Measurements from ENCODE around the gene SH3YL1. TPM values are rescaled to one million over a fixed set of nuclear protein-coding genes. Genes with fewer than 3 reads are reported as not detected.

Gene SH3YL1
- total and polyA plus RNA-seq, 9 donors = 35.3 to 117 (median 53.1) TPM

DNA sequence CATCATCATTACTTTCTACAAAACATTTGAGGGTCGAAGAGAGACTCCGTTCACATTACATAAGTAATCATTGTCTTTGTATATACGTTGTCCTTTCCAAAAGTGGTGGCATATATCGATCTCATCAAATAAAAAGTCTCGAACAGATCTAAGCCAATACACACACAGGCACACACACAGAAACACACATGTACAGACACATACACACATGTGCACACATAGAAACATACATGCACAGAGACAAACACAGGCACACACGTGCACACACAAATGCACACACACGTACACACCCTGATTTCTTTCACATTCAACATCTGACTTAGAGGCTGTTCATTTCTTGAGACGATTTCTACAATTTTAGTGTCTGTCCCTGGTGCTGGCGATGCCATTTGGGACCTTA is 41.5 kb upstream of the SH3YL1 start:
- Histone ChIP-seq H3K27me3 (no peaks in the 10 kb centered on the region), H3K36me3 (no peaks in the 10 kb centered on the region), H3K9me3 (no peaks in the 10 kb centered on the region), H3K4me1 (ENCODE audit: insufficient read depth) (no peaks in the 10 kb centered on the region), H3K27ac (no peak overlapping the region), H3K4me3 (no peak overlapping the region)
- TF ChIP-seq EP300 (IDR thresholded peaks at IDR 0.05) (no peak), POLR2A (IDR thresholded peaks at IDR 0.05) (no peak)
- 82 to 89% (median 88%) methylated on average over 9 of the region's 9 CpGs for WGBS, 3 donors
- DNase-seq = no peak
- intact Hi-C loops (cut with DNase I) = no loop called here

DNA sequence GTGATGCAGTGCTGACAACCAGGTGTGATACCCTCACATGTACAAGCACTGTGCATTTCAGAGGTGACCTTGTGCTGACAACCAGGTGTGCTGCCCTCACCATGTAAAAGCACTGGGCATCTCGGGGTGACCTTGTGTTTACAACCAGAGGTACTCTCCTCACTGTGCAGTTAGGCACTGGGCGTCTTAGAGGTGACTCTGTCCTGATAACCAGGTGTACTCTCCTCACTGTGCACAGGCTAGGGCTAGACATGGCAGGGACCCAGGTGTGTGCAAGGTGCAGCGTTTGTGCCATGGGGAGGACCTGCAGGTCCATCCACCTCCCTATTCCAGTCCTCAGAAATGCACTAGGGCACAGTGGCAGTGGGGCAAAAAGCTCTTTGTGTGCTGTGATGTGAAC is 32.5 kb upstream of the SH3YL1 start:
- H3K27ac ChIP-seq = no peak overlapping the region
- 69 to 79% (median 75%) methylated on average over 3 of the region's 3 CpGs for WGBS, 3 donors
- H3K4me3 ChIP-seq = no peak overlapping the region
- no peaks in the 10 kb centered on the region for H3K9me3 ChIP-seq
- no peaks in the 10 kb centered on the region for H3K27me3 ChIP-seq
- TF ChIP-seq EP300 (IDR thresholded peaks at IDR 0.05) (no peak), POLR2A (IDR thresholded peaks at IDR 0.05) (no peak)
- TF ChIP-seq, protein P1, sequence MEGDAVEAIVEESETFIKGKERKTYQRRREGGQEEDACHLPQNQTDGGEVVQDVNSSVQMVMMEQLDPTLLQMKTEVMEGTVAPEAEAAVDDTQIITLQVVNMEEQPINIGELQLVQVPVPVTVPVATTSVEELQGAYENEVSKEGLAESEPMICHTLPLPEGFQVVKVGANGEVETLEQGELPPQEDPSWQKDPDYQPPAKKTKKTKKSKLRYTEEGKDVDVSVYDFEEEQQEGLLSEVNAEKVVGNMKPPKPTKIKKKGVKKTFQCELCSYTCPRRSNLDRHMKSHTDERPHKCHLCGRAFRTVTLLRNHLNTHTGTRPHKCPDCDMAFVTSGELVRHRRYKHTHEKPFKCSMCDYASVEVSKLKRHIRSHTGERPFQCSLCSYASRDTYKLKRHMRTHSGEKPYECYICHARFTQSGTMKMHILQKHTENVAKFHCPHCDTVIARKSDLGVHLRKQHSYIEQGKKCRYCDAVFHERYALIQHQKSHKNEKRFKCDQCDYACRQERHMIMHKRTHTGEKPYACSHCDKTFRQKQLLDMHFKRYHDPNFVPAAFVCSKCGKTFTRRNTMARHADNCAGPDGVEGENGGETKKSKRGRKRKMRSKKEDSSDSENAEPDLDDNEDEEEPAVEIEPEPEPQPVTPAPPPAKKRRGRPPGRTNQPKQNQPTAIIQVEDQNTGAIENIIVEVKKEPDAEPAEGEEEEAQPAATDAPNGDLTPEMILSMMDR (IDR thresholded peaks at IDR 0.05) = no peak
- no peaks in the 10 kb centered on the region for H3K36me3 ChIP-seq
- DNase-seq = no peak
- intact Hi-C loops (cut with DNase I) = no loop called here
- no peaks in the 10 kb centered on the region for H3K4me1 ChIP-seq (ENCODE audit: insufficient read depth)

DNA sequence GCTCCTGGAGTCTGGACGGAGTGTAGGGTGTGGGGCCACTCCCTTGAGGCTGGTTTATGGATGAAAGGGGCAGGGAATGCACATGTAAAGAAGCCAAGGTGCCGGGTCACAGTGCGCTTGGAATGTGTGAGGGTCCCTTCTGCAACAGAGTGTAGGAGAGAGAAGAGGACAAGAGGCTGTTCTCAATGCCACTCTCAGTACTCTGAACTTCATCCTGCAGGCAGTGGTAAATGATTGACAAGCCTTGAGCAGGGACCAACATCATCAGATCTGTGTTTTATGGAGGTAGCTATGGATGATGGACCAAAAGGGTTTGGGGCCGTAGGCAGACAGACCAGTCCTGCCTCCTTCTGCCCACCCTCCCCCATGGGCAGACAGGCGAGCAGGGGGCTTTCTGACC is 31.3 kb upstream of the SH3YL1 start:
- Histone ChIP-seq H3K4me3 (no peak overlapping the region), H3K36me3 (no peaks in the 10 kb centered on the region), H3K4me1 (ENCODE audit: insufficient read depth) (no peaks in the 10 kb centered on the region), H3K27ac (no peak overlapping the region), H3K9me3 (no peaks in the 10 kb centered on the region), H3K27me3 (no peaks in the 10 kb centered on the region)
- DNase-seq = no peak
- 80 to 83% (median 81%) methylated on average over 5 of the region's 5 CpGs for WGBS, 3 donors
- TF ChIP-seq EP300 (IDR thresholded peaks at IDR 0.05) = no peak
- TF ChIP-seq, protein P1 (IDR thresholded peaks at IDR 0.05) = no peak
- no peak for TF ChIP-seq POLR2A (IDR thresholded peaks at IDR 0.05)
- intact Hi-C loops (cut with DNase I) = no loop called here

DNA sequence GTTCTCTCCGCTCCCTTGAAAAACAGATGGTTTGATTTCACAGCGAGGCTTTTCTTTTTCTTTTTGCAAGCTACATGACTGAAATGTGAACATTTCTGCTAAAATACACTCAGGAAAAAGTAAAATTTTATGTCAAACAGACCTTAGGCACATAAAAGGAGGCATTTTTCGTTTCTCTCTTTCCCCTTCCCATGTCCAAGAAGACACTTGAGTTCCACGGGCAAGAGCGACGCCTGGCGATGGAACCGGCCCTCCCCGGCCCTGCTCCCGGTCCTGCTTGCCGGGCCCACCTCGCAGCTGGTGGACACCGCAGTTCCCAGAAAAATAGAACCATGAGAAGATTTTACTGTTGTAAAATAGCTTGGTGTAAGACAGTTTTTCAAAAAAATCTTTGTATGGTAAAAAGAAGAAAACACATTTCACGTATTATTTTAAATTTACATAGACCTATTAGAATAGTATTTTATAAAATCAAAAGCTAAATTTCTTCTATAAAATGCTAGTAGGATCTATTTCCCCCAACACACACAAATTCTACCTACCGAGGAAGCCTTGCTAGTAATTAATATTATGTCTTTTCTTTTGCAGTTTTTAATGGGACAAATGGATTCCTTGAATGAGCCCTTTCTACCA is 26.4 kb upstream of the SH3YL1 start:
- DNase-seq = peak; percentile 83 to 92 (median 86)
- 5 to 7% (median 5%) methylated on average over 15 of the region's 15 CpGs for WGBS, 3 donors
- peak overlapping the region; percentile 17 to 75 for H3K27ac ChIP-seq
- peak overlapping the region; percentile 62 for H3K4me3 ChIP-seq
- peaks cover 9% of the 10 kb centered on the region for H3K4me1 ChIP-seq (ENCODE audit: insufficient read depth)
- no peak for TF ChIP-seq EP300 (IDR thresholded peaks at IDR 0.05)
- TF ChIP-seq, protein P1 (IDR thresholded peaks at IDR 0.05) = peak; percentile 29 to 73 (median 64)
- H3K9me3 ChIP-seq = no peaks in the 10 kb centered on the region
- H3K27me3 ChIP-seq = no peaks in the 10 kb centered on the region
- no peaks in the 10 kb centered on the region for H3K36me3 ChIP-seq
- intact Hi-C loops (cut with DNase I) = no loop called here

DNA sequence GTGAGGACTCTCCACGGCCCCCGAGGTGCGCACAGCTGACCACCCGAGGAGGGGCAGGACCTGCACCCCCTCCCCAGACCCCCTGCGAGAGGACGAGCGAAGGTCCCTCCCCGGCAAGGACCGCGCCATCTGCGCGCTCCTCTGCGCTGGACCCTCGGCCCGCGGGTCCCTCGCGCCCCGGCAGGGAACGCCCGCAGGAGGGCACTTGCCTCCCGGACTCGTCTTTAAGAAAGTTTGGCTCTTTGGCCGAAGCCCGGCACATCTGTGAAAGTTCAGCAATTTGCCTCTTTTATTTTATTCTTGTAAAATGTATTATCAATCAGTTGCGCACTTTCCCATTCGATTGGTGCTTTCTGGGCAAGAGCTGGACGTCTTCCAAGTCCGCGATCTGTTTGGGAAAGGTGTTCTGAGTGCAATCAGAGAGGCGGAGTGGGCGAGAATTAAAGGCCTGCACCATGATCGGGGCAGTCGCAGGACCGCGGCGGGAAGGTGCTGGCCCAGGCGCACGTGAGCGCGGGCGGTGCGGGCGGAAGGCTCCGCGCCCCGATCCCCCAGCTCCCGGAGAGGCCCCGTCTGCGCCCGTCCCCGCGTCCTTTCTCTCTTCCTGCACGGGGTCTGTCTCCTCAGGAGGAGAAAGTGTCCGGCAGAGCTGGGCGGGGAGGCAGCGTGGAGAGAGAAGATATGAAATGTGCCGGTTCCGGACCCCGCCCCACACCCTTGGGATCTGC is 25.7 kb upstream of the SH3YL1 start:
- peak; percentile 58 to 75 (median 62) for DNase-seq
- H3K4me1 ChIP-seq (ENCODE audit: insufficient read depth) = peaks cover 11% of the 10 kb centered on the region
- WGBS, 3 donors = 0 to 1% (median 1%) methylated on average over 57 to 60 of the region's 60 CpGs
- H3K27ac ChIP-seq = peak overlapping the region; percentile 17 to 75
- no peaks in the 10 kb centered on the region for H3K27me3 ChIP-seq
- TF ChIP-seq, protein P1 (IDR thresholded peaks at IDR 0.05) = no peak
- TF ChIP-seq EP300 (IDR thresholded peaks at IDR 0.05) = no peak
- no peak for TF ChIP-seq POLR2A (IDR thresholded peaks at IDR 0.05)
- no peaks in the 10 kb centered on the region for H3K36me3 ChIP-seq
- intact Hi-C loops (cut with DNase I) = loop anchor here in 2 of 4 donors (5.0 kb wide), 1 partner anchor 117 kb away; no protein-coding TSS in a partner anchor
- H3K4me3 ChIP-seq = peak overlapping the region; percentile 62
- no peaks in the 10 kb centered on the region for H3K9me3 ChIP-seq

Data from ovary (tissue), 9 donors.